WTC11 (cell line): Measurements from ENCODE around the gene IL17RE.

Source experiments
- ATF2 ChIP-seq: sonication (generic); formaldehyde crosslinking; IDR thresholded peaks from 2 replicates; pipeline ENCODE4 v1.8.1; 2022; ENCODE audit warnings: low read depth, missing genetic modification reagents, borderline replicate concordance
- CTCF ChIP-seq: fragments of 200-600 bp; IDR thresholded peaks from 2 replicates; pipeline ENCODE4 v1.8.0; 2022; ENCODE audit warnings: antibody characterized with exemption
- USF1 ChIP-seq: sonication (generic); formaldehyde crosslinking; IDR thresholded peaks from 2 replicates; pipeline ENCODE4 v1.8.0; 2022; ENCODE audit warnings: mild to moderate bottlenecking, missing genetic modification reagents
- ZNF423 ChIP-seq: fragments of 250-450 bp; sonication (Bioruptor Pico); IDR thresholded peaks from 2 replicates; pipeline ENCODE4 v2.1.2; 2022; ENCODE audit warnings: mild to moderate bottlenecking, moderate library complexity

- TF ChIP-seq USF1 (CRISPR knock-in tag) (no peak), ZNF423 (CRISPR knock-in tag) (no peak), CTCF (no peak), ATF2 (CRISPR knock-in tag) (no peak)
Observed at GRCh38 chr3:9916734-9917680, 14.4 kb downstream of the IL17RE start, which contains the start of gene IL17RC.
